ENCODE data around the gene SC5D. TPM values are rescaled to one million over a fixed set of nuclear protein-coding genes. Genes with fewer than 3 reads are reported as not detected.

Gene SC5D
- total RNA-seq, 1 donor from 2014 or later: 40.4 TPM

- ATAC-seq (ENCODE audit: low read depth): no peak
- no peak for DNase-seq
- H3K4me3 Mint-ChIP-seq: no peak overlapping the region
- peaks cover 54% of the 10 kb centered on the region for H3K4me1 Mint-ChIP-seq
- ChIA-PET CTCF (no interaction called here), POLR2A (no interaction called here)
- H3K9me3 Mint-ChIP-seq: no peaks in the 10 kb centered on the region
- peaks cover 40% of the 10 kb centered on the region for H3K36me3 Mint-ChIP-seq (ENCODE audit: low read depth)
- H3K27me3 Mint-ChIP-seq: no peaks in the 10 kb centered on the region
- TF ChIP-seq CTCF (IDR thresholded peaks at IDR 0.05): no peak
- H3K27ac Mint-ChIP-seq: no peak overlapping the region
- intact Hi-C loops (cut with micrococcal nuclease): no loop called here
Measured at GRCh38 chr11:121295246-121296029, 2.9 kb downstream of the SC5D start.

GRCh38 chr11:121297872-121298271, 5.3 kb downstream of the SC5D start:
- ChIA-PET CTCF (no interaction called here), POLR2A (no interaction called here)
- ATAC-seq (ENCODE audit: low read depth) (no peak), DNase-seq (no peak)
- TF ChIP-seq CTCF (IDR thresholded peaks at IDR 0.05): no peak
- Mint-ChIP-seq H3K36me3 (ENCODE audit: low read depth) (peaks cover 31% of the 10 kb centered on the region), H3K9me3 (no peaks in the 10 kb centered on the region), H3K4me1 (peaks cover 47% of the 10 kb centered on the region), H3K4me3 (no peak overlapping the region), H3K27me3 (no peaks in the 10 kb centered on the region), H3K27ac (no peak overlapping the region)
- intact Hi-C loops (cut with micrococcal nuclease): no loop called here

GRCh38 chr11:121298774-121299173, 6.2 kb downstream of the SC5D start:
- H3K27me3 Mint-ChIP-seq: no peaks in the 10 kb centered on the region

GRCh38 chr11:121299417-121299816, 6.8 kb downstream of the SC5D start:
- no peak for ATAC-seq (ENCODE audit: low read depth)
- DNase-seq: no peak
- Mint-ChIP-seq H3K36me3 (ENCODE audit: low read depth) (peaks cover 38% of the 10 kb centered on the region), H3K9me3 (no peaks in the 10 kb centered on the region), H3K4me3 (no peak overlapping the region), H3K27ac (no peak overlapping the region), H3K27me3 (no peaks in the 10 kb centered on the region), H3K4me1 (peaks cover 36% of the 10 kb centered on the region)
- POLR2A ChIA-PET: no interaction called here
- no peak for TF ChIP-seq CTCF (IDR thresholded peaks at IDR 0.05)
- intact Hi-C loops (cut with micrococcal nuclease): no loop called here
- CTCF ChIA-PET: no interaction called here

More at GRCh38 chr11:121298774-121299173, 6.2 kb downstream of the SC5D start:
- ATAC-seq (ENCODE audit: low read depth): no peak
- intact Hi-C loops (cut with micrococcal nuclease): no loop called here
- TF ChIP-seq CTCF (IDR thresholded peaks at IDR 0.05): no peak
- Mint-ChIP-seq H3K36me3 (ENCODE audit: low read depth) (peaks cover 32% of the 10 kb centered on the region), H3K4me1 (peaks cover 41% of the 10 kb centered on the region), H3K4me3 (no peak overlapping the region), H3K27ac (no peak overlapping the region), H3K9me3 (no peaks in the 10 kb centered on the region)
- ChIA-PET POLR2A (no interaction called here), CTCF (no interaction called here)
- DNase-seq: no peak

- peaks cover 26% of the 10 kb centered on the region for H3K4me1 Mint-ChIP-seq
- no peak overlapping the region for H3K4me3 Mint-ChIP-seq
- no peaks in the 10 kb centered on the region for H3K9me3 Mint-ChIP-seq
- no peak overlapping the region for H3K27ac Mint-ChIP-seq
- ChIA-PET CTCF (no interaction called here), POLR2A (interaction anchor here (0.9 kb wide), 1 partner anchor 9 kb away, joined by 3 read pairs; no protein-coding TSS in a partner anchor)
- ATAC-seq (ENCODE audit: low read depth) (no peak), DNase-seq (no peak)
- peaks cover 44% of the 10 kb centered on the region for H3K36me3 Mint-ChIP-seq (ENCODE audit: low read depth)
- no peaks in the 10 kb centered on the region for H3K27me3 Mint-ChIP-seq
- intact Hi-C loops (cut with micrococcal nuclease): no loop called here
- no peak for TF ChIP-seq CTCF (IDR thresholded peaks at IDR 0.05)
Measured at GRCh38 chr11:121300313-121300971, 7.9 kb downstream of the SC5D start.
